ENCODE data around the gene PIK3R1.

PIK3R1 gene

GRCh38 chr5:68252673-68253623 lies 37.4 kb downstream of the PIK3R1 start:
- peak; percentile 3 for DNase-seq

- DNase-seq, result no peak
These were observed 38.3 kb downstream of the PIK3R1 start for GRCh38 chr5:68253624-68254585.

GRCh38 chr5:68254810-68255209 lies 39.3 kb downstream of the PIK3R1 start:
- DNase-seq, result no peak

- DNase-seq, result no peak
These were observed 40.0 kb downstream of the PIK3R1 start for GRCh38 chr5:68255305-68256120.

GRCh38 chr5:68257210-68257609 lies 41.7 kb downstream of the PIK3R1 start:
- no peak for DNase-seq

GRCh38 chr5:68258531-68258930 lies 43.0 kb downstream of the PIK3R1 start:
- no peak for DNase-seq

- no peak for DNase-seq
These were observed 44.1 kb downstream of the PIK3R1 start for GRCh38 chr5:68259700-68260099.

GRCh38 chr5:68260467-68260866 lies 44.9 kb downstream of the PIK3R1 start:
- DNase-seq, result no peak

- no peak for DNase-seq
These were observed 45.6 kb downstream of the PIK3R1 start for GRCh38 chr5:68261169-68261568.

- DNase-seq, result no peak
These were observed 46.1 kb downstream of the PIK3R1 start for GRCh38 chr5:68261569-68262065.

GRCh38 chr5:68264024-68264956 lies 48.7 kb downstream of the PIK3R1 start:
- DNase-seq, result no peak

- DNase-seq, result no peak
These were observed 49.8 kb downstream of the PIK3R1 start for GRCh38 chr5:68265347-68265746.

GRCh38 chr5:68265822-68266395 lies 50.4 kb downstream of the PIK3R1 start:
- no peak for DNase-seq

GRCh38 chr5:68266457-68266856 lies 50.9 kb downstream of the PIK3R1 start:
- DNase-seq, result no peak

- no peak for DNase-seq
These were observed 51.5 kb downstream of the PIK3R1 start for GRCh38 chr5:68267066-68267465.

GRCh38 chr5:68268101-68268851 lies 52.7 kb downstream of the PIK3R1 start:
- no peak for DNase-seq

GRCh38 chr5:68268852-68269130 lies 53.2 kb downstream of the PIK3R1 start:
- no peak for DNase-seq

- no peak for DNase-seq
These were observed 54.3 kb downstream of the PIK3R1 start for GRCh38 chr5:68269820-68270219.

- DNase-seq, result no peak
These were observed 54.9 kb downstream of the PIK3R1 start for GRCh38 chr5:68270399-68270975.

GRCh38 chr5:68271124-68271523 lies 55.6 kb downstream of the PIK3R1 start:
- DNase-seq, result no peak

Data from NCI-H510A (cell line).